HEK293 (cell line): ENCODE results near the gene TNIK.

Experiments used
- CTCF ChIA-PET: fragments of 350-600 bp; formaldehyde crosslinking; extraction: SDS; loops from one replicate; lab custom pipeline; 2021; ENCODE audit warnings: antibody characterized with exemption; lab: Yijun Ruan, JAX
- POLR2A ChIA-PET: fragments of 300-600 bp; formaldehyde crosslinking; extraction: SDS; loops from one replicate; lab custom pipeline; 2020; ENCODE audit warnings: antibody characterized with exemption, inconsistent platforms; lab: Yijun Ruan, JAX
- H3K27ac ChIP-seq: fragments of 200-500 bp; sonication (Bioruptor generic); 2 replicates; pipeline ENCODE4 v1.5.1; 2014; ENCODE audit warnings: low read depth, low read length, control low read depth, inconsistent platforms; ENCODE audit errors: extremely low read depth
- H3K36me3 ChIP-seq, 2 experiments: fragments of 200-500 bp in 1 of 2; sonication (Bioruptor generic) in 1 of 2; 1 replicate in 1 of 2; 2 replicates in 1 of 2; pipeline ENCODE4 v1.5.1; 2014 to 2017; ENCODE audit warnings: inconsistent platforms in 2 of 2, low read length in 2 of 2; ENCODE audit not compliant: control insufficient read depth in 2 of 2, insufficient read depth in 1 of 2
- H3K4me1 ChIP-seq: fragments of 200-500 bp; sonication (Bioruptor generic); 2 replicates; pipeline ENCODE4 v1.5.1; 2014; ENCODE audit warnings: mild to moderate bottlenecking, low read length, inconsistent platforms; ENCODE audit not compliant: control insufficient read depth, insufficient read depth
- H3K4me3 ChIP-seq: 2 replicates; pipeline ENCODE4 v1.5.1; 2011; ENCODE audit warnings: low read depth, mild to moderate bottlenecking, control low read depth, low read length, moderate library complexity
- H3K9me3 ChIP-seq: fragments of 200-500 bp; sonication (Bioruptor generic); 2 replicates; pipeline ENCODE4 v1.5.1; 2014; ENCODE audit warnings: low read depth, low read length, inconsistent platforms; ENCODE audit not compliant: control insufficient read depth, insufficient read depth
- MZF1 ChIP-seq: fragments of 450-650 bp; formaldehyde crosslinking; IDR thresholded peaks from 2 replicates; pipeline ENCODE4 v1.5.1; 2017; ENCODE audit warnings: missing biosample characterization, missing genetic modification characterization, borderline replicate concordance
- PRDM6 ChIP-seq: fragments of 450-650 bp; formaldehyde crosslinking; IDR thresholded peaks from 2 replicates; pipeline ENCODE4 v1.5.1; 2017; ENCODE audit warnings: missing biosample characterization, missing genetic modification characterization
- REST ChIP-seq: fragments of 450-650 bp; formaldehyde crosslinking; IDR thresholded peaks from 2 replicates; pipeline ENCODE4 v1.5.1; 2016; ENCODE audit warnings: missing biosample characterization, missing genetic modification characterization
- ZNF2 ChIP-seq: fragments of 450-650 bp; formaldehyde crosslinking; IDR thresholded peaks from 2 replicates; pipeline ENCODE4 v1.5.1; 2016; ENCODE audit warnings: missing biosample characterization, missing genetic modification characterization
- ZNF548 ChIP-seq: fragments of 450-650 bp; formaldehyde crosslinking; IDR thresholded peaks from 2 replicates; pipeline ENCODE4 v1.5.1; 2016; ENCODE audit warnings: missing biosample characterization, missing genetic modification characterization
- ZNF561 ChIP-seq: fragments of 450-650 bp; IDR thresholded peaks from 2 replicates; pipeline ENCODE4 v1.5.1; 2018; ENCODE audit warnings: missing biosample characterization, missing genetic modification characterization, borderline replicate concordance
- ZNF600 ChIP-seq: fragments of 450-650 bp; formaldehyde crosslinking; IDR thresholded peaks from 2 replicates; pipeline ENCODE4 v1.5.1; 2016; ENCODE audit warnings: missing biosample characterization, missing genetic modification characterization
- ZNF658 ChIP-seq: fragments of 450-650 bp; formaldehyde crosslinking; IDR thresholded peaks from 2 replicates; pipeline ENCODE4; 2016; ENCODE audit warnings: missing biosample characterization, missing genetic modification characterization
- ZNF707 ChIP-seq: fragments of 450-650 bp; formaldehyde crosslinking; IDR thresholded peaks from 2 replicates; pipeline ENCODE4 v1.5.1; 2016; ENCODE audit warnings: missing biosample characterization, missing genetic modification characterization
- ZNF768 ChIP-seq: fragments of 450-650 bp; formaldehyde crosslinking; IDR thresholded peaks from 2 replicates; pipeline ENCODE4 v1.5.1; 2018; ENCODE audit warnings: missing biosample characterization, mild to moderate bottlenecking, missing genetic modification characterization
- ZXDB ChIP-seq: fragments of 450-650 bp; formaldehyde crosslinking; IDR thresholded peaks from 2 replicates; pipeline ENCODE4 v1.5.1; 2016; ENCODE audit warnings: missing biosample characterization, missing genetic modification characterization

Gene TNIK

GRCh38 chr3:171377859-171378258, 82.3 kb downstream of the TNIK start:
- H3K9me3 ChIP-seq = no peaks in the 10 kb centered on the region
- ChIA-PET CTCF (no interaction called here), POLR2A (interaction anchor here (0.6 kb wide), 1 partner anchor 10 kb away, joined by 3 read pairs; no protein-coding TSS in a partner anchor)

GRCh38 chr3:171376596-171376947, 83.6 kb downstream of the TNIK start:
- Histone ChIP-seq H3K4me1 (no peaks in the 10 kb centered on the region), H3K27ac (no peak overlapping the region), H3K4me3 (no peak overlapping the region), H3K36me3 (no peaks in the 10 kb centered on the region), H3K9me3 (no peaks in the 10 kb centered on the region)
- ChIA-PET POLR2A (no interaction called here), CTCF (no interaction called here)
- no peak for TF ChIP-seq ZNF548 (tag by site-specific recombination)
- no peak for TF ChIP-seq ZNF658 (tag by site-specific recombination)
- TF ChIP-seq ZNF768 = no peak

More at GRCh38 chr3:171377859-171378258, 82.3 kb downstream of the TNIK start:
- Histone ChIP-seq H3K27ac (no peak overlapping the region), H3K4me1 (no peaks in the 10 kb centered on the region), H3K36me3 (no peaks in the 10 kb centered on the region), H3K4me3 (no peak overlapping the region)
- TF ChIP-seq ZNF2 (tag by site-specific recombination) = no peak
- no peak for TF ChIP-seq ZNF561 (tag by site-specific recombination)

- Histone ChIP-seq H3K4me3 (no peak overlapping the region), H3K27ac (no peak overlapping the region), H3K4me1 (no peaks in the 10 kb centered on the region), H3K9me3 (no peaks in the 10 kb centered on the region), H3K36me3 (no peaks in the 10 kb centered on the region)
- TF ChIP-seq REST (tag by site-specific recombination) (peak; percentile 84), ZNF707 (no peak)
- POLR2A ChIA-PET = no interaction called here
- CTCF ChIA-PET = interaction anchor here (0.7 kb wide), 1 partner anchor 1252 kb away, joined by 3 read pairs; no protein-coding TSS in a partner anchor
Measured at GRCh38 chr3:171375666-171376595, 84.3 kb downstream of the TNIK start.

GRCh38 chr3:171374661-171375285, 85.4 kb downstream of the TNIK start:
- CTCF ChIA-PET = interaction anchor here (0.7 to 1.0 kb wide), 3 partner anchors 185 to 1253 kb away, joined by 3 to 5 read pairs (median 3); no protein-coding TSS in a partner anchor
- Histone ChIP-seq H3K9me3 (no peaks in the 10 kb centered on the region), H3K4me1 (no peaks in the 10 kb centered on the region), H3K36me3 (no peaks in the 10 kb centered on the region), H3K27ac (no peak overlapping the region), H3K4me3 (no peak overlapping the region)
- POLR2A ChIA-PET = no interaction called here
- TF ChIP-seq ZNF600 = peak; percentile 23; the same call in 1 of the 2 replicates
- TF ChIP-seq MZF1 (tag by site-specific recombination) = peak; percentile 66; the same call in 1 of the 2 replicates
- TF ChIP-seq ZXDB (tag by site-specific recombination) = no peak
- peak; percentile 54 for TF ChIP-seq PRDM6
